Measurements from ENCODE around the gene CD36.
A peak's percentile ranks its signal among the peaks of the same experiment; 100 is the strongest.

CD36 gene

GRCh38 chr7:80611353-80611752 lies 27.1 kb upstream of the CD36 start:
- Histone ChIP-seq H2AFZ (ENCODE audit: low read depth, low read length) (no peak overlapping the region), H3K36me3 (ENCODE audit: insufficient read depth, low read length) (no peaks in the 10 kb centered on the region), H3K4me1 (ENCODE audit: insufficient read depth, low read length) (peaks cover 4% of the 10 kb centered on the region), H3K4me3 (ENCODE audit: low read length) (no peak overlapping the region), H3K9me3 (ENCODE audit: low read length) (no peaks in the 10 kb centered on the region), H3K27me3 (ENCODE audit: insufficient read depth, low read length) (no peaks in the 10 kb centered on the region)

- Histone ChIP-seq H3K4me3 (ENCODE audit: low read length) (no peak overlapping the region), H3K4me1 (ENCODE audit: insufficient read depth, low read length) (peaks cover 4% of the 10 kb centered on the region), H2AFZ (ENCODE audit: low read depth, low read length) (no peak overlapping the region), H3K27me3 (ENCODE audit: insufficient read depth, low read length) (no peaks in the 10 kb centered on the region), H3K36me3 (ENCODE audit: insufficient read depth, low read length) (no peaks in the 10 kb centered on the region), H3K9me3 (ENCODE audit: low read length) (no peaks in the 10 kb centered on the region)
These were observed 26.7 kb upstream of the CD36 start for GRCh38 chr7:80611779-80612178.

- H3K4me1 ChIP-seq (ENCODE audit: insufficient read depth, low read length): peaks cover 4% of the 10 kb centered on the region
- H3K9me3 ChIP-seq (ENCODE audit: low read length): no peaks in the 10 kb centered on the region
- H3K27me3 ChIP-seq (ENCODE audit: insufficient read depth, low read length): no peaks in the 10 kb centered on the region
- no peak overlapping the region for H2AFZ ChIP-seq (ENCODE audit: low read depth, low read length)
- no peaks in the 10 kb centered on the region for H3K36me3 ChIP-seq (ENCODE audit: insufficient read depth, low read length)
- no peak overlapping the region for H3K4me3 ChIP-seq (ENCODE audit: low read length)
These were observed 25.6 kb upstream of the CD36 start for GRCh38 chr7:80612880-80613279.

GRCh38 chr7:80613519-80613918 lies 24.9 kb upstream of the CD36 start:
- no peaks in the 10 kb centered on the region for H3K9me3 ChIP-seq (ENCODE audit: low read length)
- H3K4me1 ChIP-seq (ENCODE audit: insufficient read depth, low read length): peaks cover 4% of the 10 kb centered on the region
- H2AFZ ChIP-seq (ENCODE audit: low read depth, low read length): no peak overlapping the region
- no peaks in the 10 kb centered on the region for H3K27me3 ChIP-seq (ENCODE audit: insufficient read depth, low read length)
- H3K4me3 ChIP-seq (ENCODE audit: low read length): no peak overlapping the region
- no peaks in the 10 kb centered on the region for H3K36me3 ChIP-seq (ENCODE audit: insufficient read depth, low read length)

- Histone ChIP-seq H3K4me1 (ENCODE audit: insufficient read depth, low read length) (peaks cover 4% of the 10 kb centered on the region), H3K9me3 (ENCODE audit: low read length) (peaks cover 4% of the 10 kb centered on the region), H3K4me3 (ENCODE audit: low read length) (no peak overlapping the region), H3K36me3 (ENCODE audit: insufficient read depth, low read length) (no peaks in the 10 kb centered on the region), H2AFZ (ENCODE audit: low read depth, low read length) (no peak overlapping the region), H3K27me3 (ENCODE audit: insufficient read depth, low read length) (no peaks in the 10 kb centered on the region)
These were observed 23.6 kb upstream of the CD36 start for GRCh38 chr7:80614851-80615271.

GRCh38 chr7:80618096-80618495 lies 20.3 kb upstream of the CD36 start:
- Histone ChIP-seq H3K4me1 (ENCODE audit: insufficient read depth, low read length) (peaks cover 4% of the 10 kb centered on the region), H3K4me3 (ENCODE audit: low read length) (no peak overlapping the region), H3K27me3 (ENCODE audit: insufficient read depth, low read length) (no peaks in the 10 kb centered on the region), H2AFZ (ENCODE audit: low read depth, low read length) (no peak overlapping the region), H3K9me3 (ENCODE audit: low read length) (peaks cover 4% of the 10 kb centered on the region), H3K36me3 (ENCODE audit: insufficient read depth, low read length) (no peaks in the 10 kb centered on the region)

GRCh38 chr7:80619741-80620140 lies 18.7 kb upstream of the CD36 start:
- Histone ChIP-seq H3K4me3 (ENCODE audit: low read length) (no peak overlapping the region), H3K4me1 (ENCODE audit: insufficient read depth, low read length) (peaks cover 12% of the 10 kb centered on the region), H3K9me3 (ENCODE audit: low read length) (peaks cover 4% of the 10 kb centered on the region), H3K27me3 (ENCODE audit: insufficient read depth, low read length) (no peaks in the 10 kb centered on the region), H2AFZ (ENCODE audit: low read depth, low read length) (no peak overlapping the region), H3K36me3 (ENCODE audit: insufficient read depth, low read length) (no peaks in the 10 kb centered on the region)

- Histone ChIP-seq H3K4me3 (ENCODE audit: low read length) (no peak overlapping the region), H3K36me3 (ENCODE audit: insufficient read depth, low read length) (no peaks in the 10 kb centered on the region), H3K27me3 (ENCODE audit: insufficient read depth, low read length) (no peaks in the 10 kb centered on the region), H3K4me1 (ENCODE audit: insufficient read depth, low read length) (peaks cover 13% of the 10 kb centered on the region), H2AFZ (ENCODE audit: low read depth, low read length) (no peak overlapping the region), H3K9me3 (ENCODE audit: low read length) (peaks cover 4% of the 10 kb centered on the region)
These were observed 15.9 kb upstream of the CD36 start for GRCh38 chr7:80622541-80622940.

- Histone ChIP-seq H2AFZ (ENCODE audit: low read depth, low read length) (peak overlapping the region; percentile 62), H3K4me3 (ENCODE audit: low read length) (peak overlapping the region; percentile 39), H3K27me3 (ENCODE audit: insufficient read depth, low read length) (no peaks in the 10 kb centered on the region), H3K36me3 (ENCODE audit: insufficient read depth, low read length) (no peaks in the 10 kb centered on the region), H3K4me1 (ENCODE audit: insufficient read depth, low read length) (peaks cover 13% of the 10 kb centered on the region), H3K9me3 (ENCODE audit: low read length) (peaks cover 4% of the 10 kb centered on the region)
These were observed 14.8 kb upstream of the CD36 start for GRCh38 chr7:80623503-80624252.

GRCh38 chr7:80624763-80625162 lies 13.7 kb upstream of the CD36 start:
- Histone ChIP-seq H3K27me3 (ENCODE audit: insufficient read depth, low read length) (no peaks in the 10 kb centered on the region), H3K4me1 (ENCODE audit: insufficient read depth, low read length) (peaks cover 13% of the 10 kb centered on the region), H2AFZ (ENCODE audit: low read depth, low read length) (no peak overlapping the region), H3K4me3 (ENCODE audit: low read length) (no peak overlapping the region), H3K36me3 (ENCODE audit: insufficient read depth, low read length) (no peaks in the 10 kb centered on the region), H3K9me3 (ENCODE audit: low read length) (no peaks in the 10 kb centered on the region)

- Histone ChIP-seq H3K4me1 (ENCODE audit: insufficient read depth, low read length) (peaks cover 6% of the 10 kb centered on the region), H3K36me3 (ENCODE audit: insufficient read depth, low read length) (no peaks in the 10 kb centered on the region), H3K9me3 (ENCODE audit: low read length) (no peaks in the 10 kb centered on the region), H3K4me3 (ENCODE audit: low read length) (no peak overlapping the region), H2AFZ (ENCODE audit: low read depth, low read length) (no peak overlapping the region), H3K27me3 (ENCODE audit: insufficient read depth, low read length) (no peaks in the 10 kb centered on the region)
These were observed 9.4 kb upstream of the CD36 start for GRCh38 chr7:80629023-80629422.

- H3K4me3 ChIP-seq (ENCODE audit: low read length): no peak overlapping the region
- H3K4me1 ChIP-seq (ENCODE audit: insufficient read depth, low read length): peaks cover 3% of the 10 kb centered on the region
- no peaks in the 10 kb centered on the region for H3K27me3 ChIP-seq (ENCODE audit: insufficient read depth, low read length)
- H3K9me3 ChIP-seq (ENCODE audit: low read length): no peaks in the 10 kb centered on the region
- no peak overlapping the region for H2AFZ ChIP-seq (ENCODE audit: low read depth, low read length)
- H3K36me3 ChIP-seq (ENCODE audit: insufficient read depth, low read length): no peaks in the 10 kb centered on the region
These were observed 7.6 kb upstream of the CD36 start for GRCh38 chr7:80630608-80631405.

- no peak overlapping the region for H3K4me3 ChIP-seq (ENCODE audit: low read length)
- no peaks in the 10 kb centered on the region for H3K36me3 ChIP-seq (ENCODE audit: insufficient read depth, low read length)
- H3K9me3 ChIP-seq (ENCODE audit: low read length): no peaks in the 10 kb centered on the region
- no peaks in the 10 kb centered on the region for H3K4me1 ChIP-seq (ENCODE audit: insufficient read depth, low read length)
- H2AFZ ChIP-seq (ENCODE audit: low read depth, low read length): no peak overlapping the region
- no peaks in the 10 kb centered on the region for H3K27me3 ChIP-seq (ENCODE audit: insufficient read depth, low read length)
These were observed 7.0 kb upstream of the CD36 start for GRCh38 chr7:80631421-80631820.
